HFF-Myc (cell line): Measurements from ENCODE around the gene RPS14.

Source experiments
- DNase-seq: peaks from one replicate; pipeline ENCODE4 v3.0.0-alpha.2; 2011; ENCODE audit warnings: low read depth; ENCODE audit errors: extremely low read depth
- H3K4me3 ChIP-seq: replicated peaks from 2 replicates; pipeline ENCODE4 v1.5.1; 2011; ENCODE audit warnings: low read depth, mild to moderate bottlenecking, control low read depth, low read length
- TF ChIP-seq, protein P1 (sequence below): IDR thresholded peaks from 2 replicates; pipeline ENCODE4 v1.5.1; 2012; ENCODE audit warnings: mild to moderate bottlenecking, low read depth, low read length, control low read depth; ENCODE audit errors: missing control alignments

Gene RPS14

DNA sequence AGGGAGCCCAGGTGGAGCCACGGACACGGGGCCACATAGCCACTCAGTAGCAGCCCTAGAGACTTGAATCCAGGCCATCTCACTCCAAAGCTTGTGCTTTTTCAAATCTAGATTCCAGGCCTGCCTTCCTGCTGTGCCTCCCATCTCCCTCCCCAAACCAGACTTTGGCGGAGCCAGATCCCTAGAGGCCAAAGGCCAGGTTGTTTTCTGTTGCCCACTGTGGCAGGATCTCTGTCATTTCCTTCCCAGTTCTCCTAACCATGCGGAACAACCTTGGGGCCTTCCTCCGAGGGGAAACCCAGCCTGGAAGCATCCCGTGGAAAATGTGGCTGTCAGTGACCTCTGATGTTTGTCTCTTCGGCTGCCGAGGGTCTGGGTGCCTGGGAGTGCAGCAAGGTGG lies 16.4 kb upstream of the RPS14 start:
- TF ChIP-seq, protein P1, sequence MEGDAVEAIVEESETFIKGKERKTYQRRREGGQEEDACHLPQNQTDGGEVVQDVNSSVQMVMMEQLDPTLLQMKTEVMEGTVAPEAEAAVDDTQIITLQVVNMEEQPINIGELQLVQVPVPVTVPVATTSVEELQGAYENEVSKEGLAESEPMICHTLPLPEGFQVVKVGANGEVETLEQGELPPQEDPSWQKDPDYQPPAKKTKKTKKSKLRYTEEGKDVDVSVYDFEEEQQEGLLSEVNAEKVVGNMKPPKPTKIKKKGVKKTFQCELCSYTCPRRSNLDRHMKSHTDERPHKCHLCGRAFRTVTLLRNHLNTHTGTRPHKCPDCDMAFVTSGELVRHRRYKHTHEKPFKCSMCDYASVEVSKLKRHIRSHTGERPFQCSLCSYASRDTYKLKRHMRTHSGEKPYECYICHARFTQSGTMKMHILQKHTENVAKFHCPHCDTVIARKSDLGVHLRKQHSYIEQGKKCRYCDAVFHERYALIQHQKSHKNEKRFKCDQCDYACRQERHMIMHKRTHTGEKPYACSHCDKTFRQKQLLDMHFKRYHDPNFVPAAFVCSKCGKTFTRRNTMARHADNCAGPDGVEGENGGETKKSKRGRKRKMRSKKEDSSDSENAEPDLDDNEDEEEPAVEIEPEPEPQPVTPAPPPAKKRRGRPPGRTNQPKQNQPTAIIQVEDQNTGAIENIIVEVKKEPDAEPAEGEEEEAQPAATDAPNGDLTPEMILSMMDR, result no peak
- no peak for DNase-seq
- no peak overlapping the region for H3K4me3 ChIP-seq

DNA sequence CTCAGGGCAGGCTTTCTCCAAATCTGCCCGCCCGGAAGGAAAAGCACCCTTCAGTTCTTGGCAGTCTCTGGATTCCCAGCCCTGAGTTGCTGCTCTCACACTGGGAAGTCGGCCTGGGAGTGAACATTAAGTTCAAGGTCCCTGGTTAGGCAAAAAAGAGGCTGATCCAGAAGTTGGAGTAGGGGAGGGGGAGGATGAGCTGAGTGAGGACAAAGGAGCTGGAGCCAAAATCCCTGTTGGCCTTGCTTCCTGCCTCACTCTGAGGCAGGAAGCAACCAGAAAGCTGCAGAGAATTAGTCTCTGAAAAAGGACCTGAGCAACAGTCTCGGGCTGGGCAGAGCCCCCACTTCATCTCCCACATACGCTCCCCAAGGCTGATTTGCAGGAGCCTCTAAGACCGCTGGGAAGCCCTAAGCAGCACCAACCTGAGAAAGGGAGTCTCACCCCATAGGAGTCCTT lies 15.0 kb upstream of the RPS14 start:
- TF ChIP-seq, protein P1, result no peak
- no peak for DNase-seq

DNA sequence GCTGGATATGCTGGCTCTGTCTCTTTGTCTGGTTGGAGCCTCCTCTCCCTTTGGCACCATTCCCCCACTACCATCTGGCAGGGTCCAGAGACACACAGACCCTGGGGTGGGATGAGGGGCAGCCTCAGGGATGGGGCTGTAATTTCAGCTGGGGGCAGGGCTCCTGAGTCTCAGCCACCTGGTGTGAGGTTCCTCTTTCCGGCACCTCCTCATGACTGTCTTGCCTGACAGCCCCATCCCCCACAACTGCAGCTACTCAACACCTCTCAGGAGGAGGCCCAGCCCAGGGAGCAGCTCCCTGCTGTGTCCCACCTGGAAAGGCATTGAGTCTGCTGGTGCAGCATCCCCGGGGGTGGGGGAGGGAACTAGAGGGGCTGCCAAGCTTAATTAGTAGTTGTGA lies 11.7 kb upstream of the RPS14 start:
- no peak for DNase-seq
- no peak overlapping the region for H3K4me3 ChIP-seq
- TF ChIP-seq, protein P1, result no peak

More for the DNA sequence above, 15.0 kb upstream of the RPS14 start:
- no peak overlapping the region for H3K4me3 ChIP-seq

DNA sequence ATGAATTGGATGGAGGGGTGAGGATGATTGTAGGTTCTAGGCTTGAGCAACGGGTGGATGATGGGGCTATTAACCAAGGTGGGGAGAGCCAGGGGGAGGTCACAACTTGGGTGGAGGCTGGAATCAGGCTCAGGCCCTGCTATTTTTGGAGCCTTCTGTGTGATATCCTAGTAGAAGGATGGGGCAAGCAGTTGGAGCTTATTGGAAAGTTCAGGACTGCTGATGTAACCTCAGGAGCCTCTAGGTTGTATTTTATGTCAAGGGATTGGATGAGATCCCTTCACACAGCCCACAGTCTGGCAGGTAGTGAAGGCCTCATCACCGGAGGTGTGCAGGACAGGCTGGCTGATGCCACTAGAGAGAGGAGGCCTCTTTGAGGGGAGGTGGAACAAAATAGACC lies 11.2 kb upstream of the RPS14 start:
- TF ChIP-seq, protein P1, result no peak
- no peak overlapping the region for H3K4me3 ChIP-seq
- DNase-seq, result no peak

DNA sequence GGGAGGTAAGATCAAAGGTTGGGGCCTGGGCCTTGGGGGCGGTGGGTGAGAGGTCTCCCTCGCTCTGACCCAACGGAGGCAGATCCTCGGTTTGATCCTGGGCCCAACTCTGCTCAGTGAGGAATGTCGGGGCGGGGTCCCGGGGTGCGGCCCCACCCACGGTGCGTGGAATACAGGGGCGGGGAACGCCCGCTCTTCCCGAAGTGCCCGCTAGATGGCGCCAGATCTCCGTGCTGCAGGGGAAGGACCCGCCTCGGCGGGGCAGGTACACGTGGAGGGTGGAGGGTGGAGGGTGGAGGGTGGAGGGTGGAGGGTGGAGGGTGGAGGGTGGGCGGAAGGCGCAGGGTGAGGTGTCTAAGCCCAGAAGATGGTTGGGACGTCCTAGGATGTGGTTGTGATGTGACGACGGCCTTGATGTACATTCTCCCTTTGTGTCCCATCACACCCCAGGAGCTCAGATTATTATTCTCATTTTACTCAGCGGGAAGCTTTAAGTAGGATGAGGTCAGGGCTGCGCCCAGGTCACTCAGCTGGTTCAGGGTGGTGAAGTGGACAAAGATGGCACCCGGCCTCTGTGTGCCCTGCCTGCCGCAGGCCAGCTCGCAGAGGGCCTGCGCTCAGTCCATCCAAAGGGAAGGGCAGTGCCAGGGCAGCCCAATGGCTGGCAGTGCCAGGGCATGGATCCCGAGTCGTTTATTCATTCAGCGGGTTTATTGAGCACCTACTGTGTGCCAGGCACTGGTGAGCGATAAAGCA lies 9.4 kb upstream of the RPS14 start:
- TF ChIP-seq, protein P1, result peak; percentile 66
- DNase-seq, result no peak
- no peak overlapping the region for H3K4me3 ChIP-seq

DNA sequence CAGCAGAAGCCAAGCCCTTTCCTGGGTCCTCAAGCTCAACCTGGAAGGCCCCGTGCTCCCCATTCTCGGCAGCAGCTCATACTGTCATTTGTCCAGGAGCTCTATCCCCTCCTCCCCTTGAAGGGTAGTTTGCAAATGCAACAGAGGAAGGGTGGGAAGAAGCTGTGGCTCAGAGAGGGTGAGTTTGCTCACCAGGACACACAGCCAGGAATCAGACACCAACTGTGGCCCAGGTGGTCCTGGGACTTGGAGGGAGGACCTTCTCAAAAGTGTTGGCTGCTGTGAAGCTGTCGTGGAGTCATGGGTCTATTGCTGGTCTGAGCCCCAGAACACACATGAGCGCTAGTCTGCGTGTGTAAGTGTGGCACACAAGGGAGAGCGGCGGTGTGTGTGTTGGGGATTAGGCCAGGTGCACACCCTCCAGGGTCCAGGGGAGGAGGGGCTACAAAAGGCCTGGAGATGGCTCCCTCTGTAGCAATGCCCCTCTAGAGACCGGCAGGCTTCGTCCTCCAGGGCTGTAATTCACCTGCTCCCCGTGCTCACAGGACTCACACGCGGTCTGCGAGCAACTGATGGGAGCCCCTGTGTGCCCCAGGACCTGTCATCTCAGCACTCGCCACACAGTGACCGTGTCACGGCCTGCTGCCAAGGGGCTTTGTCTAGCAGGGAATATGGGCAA lies 8.2 kb upstream of the RPS14 start:
- H3K4me3 ChIP-seq, result no peak overlapping the region
- TF ChIP-seq, protein P1, result no peak
- no peak for DNase-seq
